Upper lobe of left lung (tissue), 6 donors: Measurements from ENCODE around the gene TNKS2. TPM values are rescaled to one million over a fixed set of nuclear protein-coding genes. Genes with fewer than 3 reads are reported as not detected.

ENCODE experiments used
- ATAC-seq, 2 donors: fragments of 200-7000 bp; cut with Tn5 transposase; one replicate each; pipeline ENCODE4 v1.9.1; 2022; ENCODE audit warnings: mild to moderate bottlenecking in 2 of 2, moderate library complexity in 2 of 2; ENCODE audit not compliant: low FRiP score in 2 of 2
- DNase-seq, 2 donors: peaks; one replicate each; pipeline ENCODE4 v3.0.0-alpha.2; 2019 to 2020
- H3K27ac ChIP-seq, 4 donors: fragments of 200-600 bp; sonication (generic); one replicate each; pipeline ENCODE4 v1.5.1; 2016 to 2019
- H3K27me3 ChIP-seq, 4 donors: fragments of 200-600 bp; sonication (generic); one replicate each; pipeline ENCODE4 v1.5.1; 2017 to 2019
- H3K36me3 ChIP-seq, 4 donors: fragments of 200-600 bp; sonication (generic); one replicate each; pipeline ENCODE4 v1.5.1; 2016 to 2019
- H3K4me1 ChIP-seq, 4 donors: fragments of 200-600 bp; sonication (generic); one replicate each; pipeline ENCODE4 v1.5.1; 2018 to 2019
- H3K4me3 ChIP-seq, 4 donors: fragments of 200-600 bp; sonication (generic); one replicate each; pipeline ENCODE4 v1.5.1; 2017 to 2019; ENCODE audit warnings: mild to moderate bottlenecking in 2 of 4, moderate library complexity in 1 of 4
- H3K9me3 ChIP-seq, 4 donors: fragments of 200-600 bp; sonication (generic); one replicate each; pipeline ENCODE4 v1.5.1; 2018 to 2019
- EP300 ChIP-seq, 4 donors: sonication (generic); formaldehyde crosslinking; IDR thresholded peaks; one replicate each; pipeline ENCODE4 v1.5.1; 2017; ENCODE audit warnings: antibody characterized with exemption in 4 of 4, control low read depth in 2 of 4
- POLR2A ChIP-seq, 4 donors: fragments of 450-650 bp; IDR thresholded peaks; one replicate each; pipeline ENCODE4 v1.5.1; 2016 to 2017; ENCODE audit warnings: antibody characterized with exemption in 4 of 4, mild to moderate bottlenecking in 2 of 4
- POLR2AphosphoS5 ChIP-seq, 2 donors: sonication (generic); formaldehyde crosslinking; IDR thresholded peaks; one replicate each; pipeline ENCODE4 v1.5.1; 2017; ENCODE audit warnings: antibody characterized with exemption in 2 of 2
- WGBS, 2 donors: methylation state at CpG; one replicate each; pipeline ENCODE4 v1.1.5; 2017 to 2018; 5-methylcytosine and 5-hydroxymethylcytosine counted together
- total RNA-seq, 6 donors: library from RNA; depleted of rRNA in 4 of 6; stranded (reverse); fragments of >200 nt in 4 of 6; gene quantifications; one replicate each; pipeline versions ENCODE4 v1.1.0 to v1.2.1, GENCODE V29; 2016 to 2021
- TF ChIP-seq, protein P1 (sequence below), 6 experiments: fragments of 450-650 bp in 4 of 6; fragments of 200-600 bp in 2 of 6; sonication (generic) in 2 of 6; IDR thresholded peaks; one replicate each; pipeline ENCODE4 v1.5.1; 2016 to 2019; ENCODE audit warnings: antibody characterized with exemption in 6 of 6
- donor health status: DM: no; HTN: no; CAD: no; lungs with moderate emphysema.
- donor health status: DM: no; HTN: yes; CAD: no; lungs with severe emphysema.

TNKS2 gene
- total RNA-seq, 6 donors from 2014 or later: 25.2 to 59.4 (median 37.3) TPM

DNA sequence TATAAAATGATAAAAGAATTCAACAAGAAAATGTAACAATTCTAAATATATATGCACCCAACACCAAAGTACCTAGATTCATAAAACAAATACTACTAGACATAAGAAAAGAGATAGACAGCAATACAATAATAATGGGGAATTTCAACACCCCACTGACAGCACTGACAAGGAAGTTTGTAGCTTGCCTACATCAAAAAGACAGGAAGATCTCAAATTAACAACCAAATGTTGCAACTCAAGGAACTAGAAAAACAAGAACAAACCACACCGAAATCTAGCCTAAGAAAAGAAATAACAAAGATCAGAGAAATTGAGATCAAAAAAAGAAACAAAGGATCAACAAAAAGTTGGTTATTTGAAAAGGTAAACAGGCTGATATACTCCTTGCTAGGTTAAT, 36.5 kb upstream of the TNKS2 start:
- no peak for DNase-seq
- Histone ChIP-seq H3K27ac (no peak overlapping the region), H3K27me3 (no peaks in the 10 kb centered on the region), H3K4me1 (no peaks in the 10 kb centered on the region), H3K9me3 (no peaks in the 10 kb centered on the region), H3K4me3 (no peak overlapping the region), H3K36me3 (no peaks in the 10 kb centered on the region)
- TF ChIP-seq POLR2AphosphoS5 (IDR thresholded peaks at IDR 0.05) (no peak), EP300 (IDR thresholded peaks at IDR 0.05) (no peak), POLR2A (IDR thresholded peaks at IDR 0.05) (no peak)
- TF ChIP-seq, protein P1, sequence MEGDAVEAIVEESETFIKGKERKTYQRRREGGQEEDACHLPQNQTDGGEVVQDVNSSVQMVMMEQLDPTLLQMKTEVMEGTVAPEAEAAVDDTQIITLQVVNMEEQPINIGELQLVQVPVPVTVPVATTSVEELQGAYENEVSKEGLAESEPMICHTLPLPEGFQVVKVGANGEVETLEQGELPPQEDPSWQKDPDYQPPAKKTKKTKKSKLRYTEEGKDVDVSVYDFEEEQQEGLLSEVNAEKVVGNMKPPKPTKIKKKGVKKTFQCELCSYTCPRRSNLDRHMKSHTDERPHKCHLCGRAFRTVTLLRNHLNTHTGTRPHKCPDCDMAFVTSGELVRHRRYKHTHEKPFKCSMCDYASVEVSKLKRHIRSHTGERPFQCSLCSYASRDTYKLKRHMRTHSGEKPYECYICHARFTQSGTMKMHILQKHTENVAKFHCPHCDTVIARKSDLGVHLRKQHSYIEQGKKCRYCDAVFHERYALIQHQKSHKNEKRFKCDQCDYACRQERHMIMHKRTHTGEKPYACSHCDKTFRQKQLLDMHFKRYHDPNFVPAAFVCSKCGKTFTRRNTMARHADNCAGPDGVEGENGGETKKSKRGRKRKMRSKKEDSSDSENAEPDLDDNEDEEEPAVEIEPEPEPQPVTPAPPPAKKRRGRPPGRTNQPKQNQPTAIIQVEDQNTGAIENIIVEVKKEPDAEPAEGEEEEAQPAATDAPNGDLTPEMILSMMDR (IDR thresholded peaks at IDR 0.05): no peak
- 60 to 68% methylated on average over 1 of the region's 1 CpG for WGBS, 2 donors
- no peak for ATAC-seq

DNA sequence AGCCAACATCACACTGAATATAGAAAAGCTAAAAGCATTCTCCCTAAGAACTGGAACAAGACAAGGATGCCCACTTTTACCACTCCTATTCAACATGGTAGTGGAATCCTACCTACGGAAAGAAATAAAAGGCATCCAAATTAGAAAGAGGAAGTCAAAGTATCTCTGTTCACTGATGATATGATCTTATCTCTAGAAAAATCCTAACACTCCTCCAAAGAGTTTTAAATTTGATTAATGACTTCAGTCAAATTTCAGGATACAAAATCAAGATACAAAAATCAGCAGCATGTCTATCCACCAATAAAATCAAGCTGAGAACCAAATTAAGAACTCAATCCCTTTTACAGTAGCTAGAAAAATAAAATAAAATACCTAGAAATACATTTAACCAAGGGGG, 35.3 kb upstream of the TNKS2 start:
- H3K27me3 ChIP-seq: no peaks in the 10 kb centered on the region
- H3K4me3 ChIP-seq: no peak overlapping the region
- ATAC-seq (no peak), DNase-seq (no peak)
- no peaks in the 10 kb centered on the region for H3K36me3 ChIP-seq
- H3K27ac ChIP-seq: no peak overlapping the region
- 67% methylated on average over 1 of the region's 1 CpG for WGBS, 2 donors
- TF ChIP-seq POLR2AphosphoS5 (IDR thresholded peaks at IDR 0.05): no peak
- no peak for TF ChIP-seq POLR2A (IDR thresholded peaks at IDR 0.05)
- no peak for TF ChIP-seq EP300 (IDR thresholded peaks at IDR 0.05)
- TF ChIP-seq, protein P1 (IDR thresholded peaks at IDR 0.05): no peak
- H3K9me3 ChIP-seq: no peaks in the 10 kb centered on the region
- H3K4me1 ChIP-seq: no peaks in the 10 kb centered on the region

DNA sequence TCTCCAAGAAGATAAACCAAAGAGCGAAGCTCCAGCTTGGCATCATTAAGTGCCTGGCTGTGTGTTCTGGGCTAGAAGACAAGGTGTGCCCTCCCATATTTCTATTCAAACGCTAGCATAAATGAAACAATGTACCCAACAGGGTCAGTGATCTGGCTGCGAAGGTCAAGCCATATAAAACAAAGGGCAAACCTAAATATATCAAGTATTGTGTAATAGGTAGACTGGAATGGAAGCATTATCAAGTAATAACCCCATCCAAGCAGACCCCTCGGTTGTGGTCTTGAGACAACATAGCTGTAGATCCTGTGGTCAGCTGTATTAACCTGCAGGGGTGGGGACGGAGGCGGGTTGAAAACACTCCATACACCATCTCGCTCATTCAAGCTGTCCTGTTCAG, 31.6 kb upstream of the TNKS2 start:
- Histone ChIP-seq H3K36me3 (no peaks in the 10 kb centered on the region), H3K27ac (no peak overlapping the region), H3K4me1 (no peaks in the 10 kb centered on the region), H3K4me3 (no peak overlapping the region), H3K27me3 (no peaks in the 10 kb centered on the region), H3K9me3 (no peaks in the 10 kb centered on the region)
- WGBS, 2 donors: 88 to 95% methylated on average over 7 of the region's 7 CpGs
- no peak for ATAC-seq
- TF ChIP-seq, protein P1 (IDR thresholded peaks at IDR 0.05): no peak
- TF ChIP-seq POLR2A (IDR thresholded peaks at IDR 0.05): no peak
- no peak for TF ChIP-seq POLR2AphosphoS5 (IDR thresholded peaks at IDR 0.05)
- TF ChIP-seq EP300 (IDR thresholded peaks at IDR 0.05): no peak
- DNase-seq: no peak

DNA sequence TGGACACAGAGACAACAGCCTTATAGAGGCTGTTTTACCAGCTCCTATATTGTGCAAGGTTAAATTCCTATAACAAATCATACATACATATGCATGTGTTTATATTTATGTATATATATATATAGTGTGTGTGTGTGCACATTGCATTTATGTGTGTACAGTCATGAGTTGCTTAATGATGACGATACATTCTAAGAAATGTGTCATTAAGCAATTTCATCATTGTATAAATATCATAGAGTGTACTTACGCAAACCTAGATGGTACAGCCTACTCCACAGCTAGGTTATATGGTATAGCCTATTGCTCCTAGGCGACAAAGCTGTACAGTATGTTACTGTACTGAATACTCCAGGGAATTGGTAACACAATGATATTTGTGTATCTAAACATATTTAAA, 30.1 kb upstream of the TNKS2 start:
- no peak overlapping the region for H3K27ac ChIP-seq
- WGBS, 2 donors: 76 to 79% methylated on average over 3 of the region's 3 CpGs
- ATAC-seq (no peak), DNase-seq (no peak)
- no peaks in the 10 kb centered on the region for H3K9me3 ChIP-seq
- H3K4me1 ChIP-seq: no peaks in the 10 kb centered on the region
- no peak for TF ChIP-seq POLR2A (IDR thresholded peaks at IDR 0.05)
- no peaks in the 10 kb centered on the region for H3K27me3 ChIP-seq
- H3K4me3 ChIP-seq: no peak overlapping the region
- no peaks in the 10 kb centered on the region for H3K36me3 ChIP-seq

DNA sequence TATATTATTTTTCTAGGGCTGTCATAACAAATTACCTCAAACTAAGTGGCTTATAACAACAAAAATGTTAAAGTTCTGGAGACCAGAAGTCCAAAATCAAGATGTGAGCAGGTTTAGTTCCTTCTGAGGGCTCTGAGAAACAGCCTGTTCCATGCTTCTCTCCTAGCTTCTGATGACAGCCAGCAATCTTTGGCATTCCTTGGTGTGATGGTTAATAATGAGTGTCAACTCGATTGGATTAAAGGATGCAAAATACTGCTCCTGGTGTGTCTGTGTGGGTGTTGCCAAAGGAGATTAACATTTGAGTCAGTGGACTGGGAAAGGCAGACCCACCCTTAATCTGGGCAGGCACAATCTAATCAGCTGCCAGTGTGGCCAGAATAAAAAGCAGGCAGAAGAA, 26.3 kb upstream of the TNKS2 start:
- Histone ChIP-seq H3K4me1 (no peaks in the 10 kb centered on the region), H3K27ac (no peak overlapping the region), H3K27me3 (no peaks in the 10 kb centered on the region), H3K9me3 (no peaks in the 10 kb centered on the region), H3K36me3 (no peaks in the 10 kb centered on the region), H3K4me3 (no peak overlapping the region)
- WGBS, 2 donors: 53 to 57% methylated on average over 1 of the region's 1 CpG
- DNase-seq: no peak
- no peak for ATAC-seq
- TF ChIP-seq, protein P1 (IDR thresholded peaks at IDR 0.05): no peak
- no peak for TF ChIP-seq POLR2AphosphoS5 (IDR thresholded peaks at IDR 0.05)
- TF ChIP-seq POLR2A (IDR thresholded peaks at IDR 0.05): no peak
- TF ChIP-seq EP300 (IDR thresholded peaks at IDR 0.05): no peak
